B cell (primary cell): ENCODE data around the gene PTH2R.

Experiments used
- CTCF ChIP-seq: fragments of 200-600 bp; IDR thresholded peaks from one replicate; pipeline ENCODE4 v1.8.0; 2022; ENCODE audit warnings: antibody characterized with exemption, mild to moderate bottlenecking
- EZH2 ChIP-seq: IDR thresholded peaks from 2 replicates; pipeline ENCODE4 v1.6.1; 2012; ENCODE audit warnings: borderline replicate concordance, low read depth, mild to moderate bottlenecking, moderate library complexity, low read length; ENCODE audit not compliant: insufficient read depth, poor library complexity, severe bottlenecking

- no peak for TF ChIP-seq CTCF
- no peak for TF ChIP-seq EZH2
Measured at GRCh38 chr2:208490492-208490891, 83.9 kb downstream of the PTH2R start.
